HepG2 (cell line): Measurements from ENCODE around the gene ZFP36. TPM values are rescaled to one million over a fixed set of nuclear protein-coding genes. Genes with fewer than 3 reads are reported as not detected.

Experiments used
- ERF ChIP-seq: IDR thresholded peaks from 2 replicates; pipeline ENCODE4 v1.6.1; 2018; ENCODE audit warnings: missing biosample characterization, missing genetic modification reagents
- FOXC1 ChIP-seq: sonication (generic); formaldehyde crosslinking; IDR thresholded peaks from 2 replicates; pipeline ENCODE4 v1.8.0; 2022; ENCODE audit warnings: mild to moderate bottlenecking, missing genetic modification reagents, borderline replicate concordance
- GMEB1 ChIP-seq: sonication (generic); formaldehyde crosslinking; IDR thresholded peaks from 2 replicates; pipeline ENCODE4 v1.5.1; 2020; ENCODE audit warnings: missing genetic modification reagents, mild to moderate bottlenecking, borderline replicate concordance
- HOXA3 ChIP-seq: sonication (generic); formaldehyde crosslinking; IDR thresholded peaks from 2 replicates; pipeline ENCODE4 v1.5.0; 2020; ENCODE audit warnings: missing genetic modification reagents
- KMT2A ChIP-seq: sonication (generic); formaldehyde crosslinking; IDR thresholded peaks from 2 replicates; pipeline ENCODE4 v1.4.0; 2020; ENCODE audit warnings: missing genetic modification reagents
- MLX ChIP-seq: IDR thresholded peaks from 2 replicates; pipeline ENCODE4 v1.6.1; 2016
- MTA3 ChIP-seq: sonication (generic); formaldehyde crosslinking; IDR thresholded peaks from 2 replicates; pipeline ENCODE4 v1.4.0; 2020; ENCODE audit warnings: missing genetic modification reagents
- MXD4 ChIP-seq: IDR thresholded peaks from 2 replicates; pipeline ENCODE4 v1.6.1; 2016; ENCODE audit warnings: mild to moderate bottlenecking, missing biosample characterization, missing genetic modification reagents
- RORA ChIP-seq: sonication (generic); formaldehyde crosslinking; IDR thresholded peaks from 2 replicates; pipeline ENCODE4 v1.5.0; 2020; ENCODE audit warnings: mild to moderate bottlenecking, missing genetic modification reagents, moderate library complexity
- ZNF530 ChIP-seq: sonication (generic); formaldehyde crosslinking; IDR thresholded peaks from 2 replicates; pipeline ENCODE4 v1.5.0; 2020; ENCODE audit warnings: low read depth, mild to moderate bottlenecking, missing genetic modification reagents
- ZNF550 ChIP-seq: sonication (generic); formaldehyde crosslinking; IDR thresholded peaks from 2 replicates; pipeline ENCODE4 v1.4.0; 2020; ENCODE audit warnings: mild to moderate bottlenecking, missing genetic modification reagents, borderline replicate concordance
- ZNF605 ChIP-seq: sonication (generic); formaldehyde crosslinking; IDR thresholded peaks from 2 replicates; pipeline ENCODE4 v1.8.0; 2022; ENCODE audit warnings: mild to moderate bottlenecking, missing genetic modification reagents
- ZNF781 ChIP-seq: sonication (generic); formaldehyde crosslinking; IDR thresholded peaks from 2 replicates; pipeline ENCODE4 v1.5.1; 2020; ENCODE audit warnings: borderline replicate concordance, mild to moderate bottlenecking, missing genetic modification reagents; ENCODE audit errors: not compliant biosample characterization
- ZSCAN31 ChIP-seq: sonication (generic); formaldehyde crosslinking; IDR thresholded peaks from 2 replicates; pipeline ENCODE4 v1.5.0; 2020; ENCODE audit warnings: low read depth, mild to moderate bottlenecking, missing genetic modification reagents
- polyA plus RNA-seq, 8 experiments: library from polyadenylated mRNA; depleted of rRNA in 3 of 8; stranded (reverse) in 7 of 8; unstranded in 1 of 8; fragments of >200 nt; fragmentation: Illumina TruSeq in 4 of 8; extraction: Trizol in 4 of 8; gene quantifications; 2 replicates each; pipeline versions ENCODE4 v1.2.1 to v1.2.3, GENCODE V29; 2011 to 2016; ENCODE audit warnings: low read depth in 4 of 8, missing spikeins in 1 of 8, mixed read lengths in 1 of 8; ENCODE audit not compliant: insufficient read depth in 1 of 8
- total RNA-seq, 5 experiments: library from RNA; depleted of rRNA; stranded (reverse); fragments of >200 nt; fragmentation: Illumina TruSeq; extraction: Trizol; gene quantifications; 2 replicates each; pipeline ENCODE4 v1.2.3, GENCODE V29; 2016; ENCODE audit warnings: low read depth in 1 of 5
- TF ChIP-seq, protein P1 (sequence below): sonication (generic); formaldehyde crosslinking; IDR thresholded peaks from 2 replicates; pipeline ENCODE4 v1.8.1; 2022; ENCODE audit warnings: low read depth, mild to moderate bottlenecking, missing genetic modification reagents
- TF ChIP-seq, protein P2 (sequence below): sonication (generic); formaldehyde crosslinking; IDR thresholded peaks from 2 replicates; pipeline ENCODE4 v1.4.0; 2020; ENCODE audit warnings: low read depth, missing genetic modification reagents
- TF ChIP-seq, protein P3 (sequence below): IDR thresholded peaks from 2 replicates; pipeline ENCODE4 v1.6.1; 2016; ENCODE audit warnings: missing biosample characterization, missing genetic modification reagents, low read depth
- TF ChIP-seq, protein P4 (sequence below): sonication (generic); formaldehyde crosslinking; IDR thresholded peaks from 2 replicates; pipeline ENCODE4 v1.8.1; 2023; ENCODE audit warnings: missing genetic modification reagents, mild to moderate bottlenecking, borderline replicate concordance

The ZFP36 gene
- total and polyA plus RNA-seq, 2 of the 13 experiments (the other 11 are each of a cell fraction or from before 2014, with no cell fraction given): 1.4 to 1.7 TPM

DNA sequence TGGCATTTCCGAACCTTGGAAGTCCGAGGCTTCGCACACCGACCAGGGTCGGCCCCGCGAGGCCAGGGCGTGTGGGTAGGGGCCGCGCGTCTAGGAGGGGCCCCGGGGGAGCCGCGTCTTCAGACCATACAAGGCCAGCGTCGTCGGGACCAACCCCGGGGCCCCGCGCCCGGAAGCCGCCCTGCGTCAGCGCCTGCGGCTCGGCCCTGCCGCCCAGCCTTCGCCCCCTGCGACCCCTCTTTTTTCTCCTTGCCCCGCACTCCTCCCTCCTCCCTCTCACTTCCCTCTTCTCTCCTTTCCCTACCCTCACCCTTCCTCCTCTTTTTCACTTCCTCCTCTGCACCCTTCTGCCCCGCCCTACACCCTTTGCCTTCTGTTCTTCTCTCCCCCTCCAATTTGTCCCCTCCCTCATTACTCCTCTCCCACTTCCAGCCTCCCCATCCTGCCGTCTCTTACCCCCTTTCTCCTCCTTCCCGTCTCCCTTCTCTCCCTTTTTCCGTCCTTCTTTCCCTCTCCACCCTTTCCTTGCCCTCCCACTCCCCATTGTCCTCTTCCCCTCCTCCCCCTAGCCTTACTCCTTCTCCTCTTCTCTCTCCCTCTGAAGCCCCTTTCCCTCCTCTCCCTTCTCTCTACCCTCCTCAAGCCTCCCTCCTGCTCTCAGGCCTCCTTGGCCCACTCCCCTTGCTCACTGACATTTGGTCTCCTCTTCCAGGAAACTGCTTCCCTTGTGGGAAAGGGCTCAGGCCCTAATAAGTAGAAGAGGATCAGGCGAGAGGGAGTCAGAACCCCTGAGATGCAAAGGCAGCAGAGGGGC, 3.6 kb downstream of the ZFP36 start (continued):
- no peak for TF ChIP-seq MTA3 (CRISPR knock-in tag)
- no peak for TF ChIP-seq RORA
- no peak for TF ChIP-seq FOXC1 (CRISPR knock-in tag)
- peak; percentile 30; the same call in 1 of the 2 replicates for TF ChIP-seq KMT2A (CRISPR knock-in tag)
- TF ChIP-seq, protein P1, sequence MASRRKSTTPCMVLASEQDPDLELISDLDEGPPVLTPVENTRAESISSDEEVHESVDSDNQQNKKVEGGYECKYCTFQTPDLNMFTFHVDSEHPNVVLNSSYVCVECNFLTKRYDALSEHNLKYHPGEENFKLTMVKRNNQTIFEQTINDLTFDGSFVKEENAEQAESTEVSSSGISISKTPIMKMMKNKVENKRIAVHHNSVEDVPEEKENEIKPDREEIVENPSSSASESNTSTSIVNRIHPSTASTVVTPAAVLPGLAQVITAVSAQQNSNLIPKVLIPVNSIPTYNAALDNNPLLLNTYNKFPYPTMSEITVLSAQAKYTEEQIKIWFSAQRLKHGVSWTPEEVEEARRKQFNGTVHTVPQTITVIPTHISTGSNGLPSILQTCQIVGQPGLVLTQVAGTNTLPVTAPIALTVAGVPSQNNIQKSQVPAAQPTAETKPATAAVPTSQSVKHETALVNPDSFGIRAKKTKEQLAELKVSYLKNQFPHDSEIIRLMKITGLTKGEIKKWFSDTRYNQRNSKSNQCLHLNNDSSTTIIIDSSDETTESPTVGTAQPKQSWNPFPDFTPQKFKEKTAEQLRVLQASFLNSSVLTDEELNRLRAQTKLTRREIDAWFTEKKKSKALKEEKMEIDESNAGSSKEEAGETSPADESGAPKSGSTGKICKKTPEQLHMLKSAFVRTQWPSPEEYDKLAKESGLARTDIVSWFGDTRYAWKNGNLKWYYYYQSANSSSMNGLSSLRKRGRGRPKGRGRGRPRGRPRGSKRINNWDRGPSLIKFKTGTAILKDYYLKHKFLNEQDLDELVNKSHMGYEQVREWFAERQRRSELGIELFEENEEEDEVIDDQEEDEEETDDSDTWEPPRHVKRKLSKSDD (CRISPR knock-in tag): no peak
- TF ChIP-seq ZNF550 (CRISPR knock-in tag): no peak
- TF ChIP-seq, protein P2, sequence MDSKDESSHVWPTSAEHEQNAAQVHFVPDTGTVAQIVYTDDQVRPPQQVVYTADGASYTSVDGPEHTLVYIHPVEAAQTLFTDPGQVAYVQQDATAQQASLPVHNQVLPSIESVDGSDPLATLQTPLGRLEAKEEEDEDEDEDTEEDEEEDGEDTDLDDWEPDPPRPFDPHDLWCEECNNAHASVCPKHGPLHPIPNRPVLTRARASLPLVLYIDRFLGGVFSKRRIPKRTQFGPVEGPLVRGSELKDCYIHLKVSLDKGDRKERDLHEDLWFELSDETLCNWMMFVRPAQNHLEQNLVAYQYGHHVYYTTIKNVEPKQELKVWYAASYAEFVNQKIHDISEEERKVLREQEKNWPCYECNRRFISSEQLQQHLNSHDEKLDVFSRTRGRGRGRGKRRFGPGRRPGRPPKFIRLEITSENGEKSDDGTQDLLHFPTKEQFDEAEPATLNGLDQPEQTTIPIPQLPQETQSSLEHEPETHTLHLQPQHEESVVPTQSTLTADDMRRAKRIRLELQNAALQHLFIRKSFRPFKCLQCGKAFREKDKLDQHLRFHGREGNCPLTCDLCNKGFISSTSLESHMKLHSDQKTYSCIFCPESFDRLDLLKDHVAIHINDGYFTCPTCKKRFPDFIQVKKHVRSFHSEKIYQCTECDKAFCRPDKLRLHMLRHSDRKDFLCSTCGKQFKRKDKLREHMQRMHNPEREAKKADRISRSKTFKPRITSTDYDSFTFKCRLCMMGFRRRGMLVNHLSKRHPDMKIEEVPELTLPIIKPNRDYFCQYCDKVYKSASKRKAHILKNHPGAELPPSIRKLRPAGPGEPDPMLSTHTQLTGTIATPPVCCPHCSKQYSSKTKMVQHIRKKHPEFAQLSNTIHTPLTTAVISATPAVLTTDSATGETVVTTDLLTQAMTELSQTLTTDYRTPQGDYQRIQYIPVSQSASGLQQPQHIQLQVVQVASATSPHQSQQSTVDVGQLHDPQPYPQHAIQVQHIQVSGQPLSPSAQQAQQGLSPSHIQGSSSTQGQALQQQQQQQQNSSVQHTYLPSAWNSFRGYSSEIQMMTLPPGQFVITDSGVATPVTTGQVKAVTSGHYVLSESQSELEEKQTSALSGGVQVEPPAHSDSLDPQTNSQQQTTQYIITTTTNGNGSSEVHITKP (CRISPR knock-in tag): no peak
- no peak for TF ChIP-seq ZSCAN31 (CRISPR knock-in tag)
- TF ChIP-seq HOXA3: no peak
- no peak for TF ChIP-seq ZNF605 (CRISPR knock-in tag)
- TF ChIP-seq, protein P3, sequence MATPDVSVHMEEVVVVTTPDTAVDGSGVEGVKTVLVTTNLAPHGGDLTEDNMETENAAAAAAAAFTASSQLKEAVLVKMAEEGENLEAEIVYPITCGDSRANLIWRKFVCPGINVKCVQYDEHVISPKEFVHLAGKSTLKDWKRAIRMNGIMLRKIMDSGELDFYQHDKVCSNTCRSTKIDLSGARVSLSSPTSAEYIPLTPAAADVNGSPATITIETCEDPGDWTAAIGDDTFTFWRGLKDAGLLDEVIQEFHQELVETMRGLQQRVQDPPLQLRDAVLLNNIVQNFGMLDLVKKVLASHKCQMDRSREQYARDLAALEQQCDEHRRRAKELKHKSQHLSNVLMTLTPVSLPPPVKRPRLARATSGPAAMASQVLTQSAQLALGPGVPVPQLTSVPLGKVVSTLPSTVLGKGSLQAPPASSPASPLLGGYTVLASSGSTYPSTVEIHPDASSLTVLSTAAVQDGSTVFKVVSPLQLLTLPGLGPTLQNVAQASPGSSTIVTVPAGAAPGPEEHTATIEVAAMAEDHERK (CRISPR knock-in tag): no peak
- no peak for TF ChIP-seq ZNF530 (CRISPR knock-in tag)
- no peak for TF ChIP-seq MXD4
- no peak for TF ChIP-seq ZNF781
- peak; percentile 48; the same call in 1 of the 2 replicates for TF ChIP-seq ERF (CRISPR knock-in tag)
- TF ChIP-seq MLX: no peak
- TF ChIP-seq GMEB1 (CRISPR knock-in tag): no peak; the same call in 1 of the 2 replicates
- TF ChIP-seq, protein P4, sequence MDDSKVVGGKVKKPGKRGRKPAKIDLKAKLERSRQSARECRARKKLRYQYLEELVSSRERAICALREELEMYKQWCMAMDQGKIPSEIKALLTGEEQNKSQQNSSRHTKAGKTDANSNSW: no peak
